GM13976 (cell line): ENCODE results near the gene PSMA5.

ENCODE experiments used
- DNase-seq: peaks from one replicate; pipeline ENCODE4 v3.0.0; 2012; ENCODE audit warnings: low spot score
- in situ Hi-C: fragments of 300-500 bp; cut with MboI; formaldehyde crosslinking; loops from one replicate; pipeline ENCODE4 v1.12.0; 2022; ENCODE audit warnings: low sequenced_read_pairs, mixed read lengths, inconsistent platforms; ENCODE audit not compliant: unreplicated experiment
- TF ChIP-seq, protein P1 (sequence below): IDR thresholded peaks from 2 replicates; pipeline ENCODE4 v1.5.1; 2012; ENCODE audit warnings: borderline replicate concordance, mild to moderate bottlenecking; ENCODE audit not compliant: insufficient read depth; ENCODE audit errors: extremely low read depth, missing control alignments, control extremely low read depth

PSMA5 gene

GRCh38 chr1:109468061-109468460 is 41.8 kb upstream of the PSMA5 start:
- DNase-seq = no peak
- TF ChIP-seq, protein P1, sequence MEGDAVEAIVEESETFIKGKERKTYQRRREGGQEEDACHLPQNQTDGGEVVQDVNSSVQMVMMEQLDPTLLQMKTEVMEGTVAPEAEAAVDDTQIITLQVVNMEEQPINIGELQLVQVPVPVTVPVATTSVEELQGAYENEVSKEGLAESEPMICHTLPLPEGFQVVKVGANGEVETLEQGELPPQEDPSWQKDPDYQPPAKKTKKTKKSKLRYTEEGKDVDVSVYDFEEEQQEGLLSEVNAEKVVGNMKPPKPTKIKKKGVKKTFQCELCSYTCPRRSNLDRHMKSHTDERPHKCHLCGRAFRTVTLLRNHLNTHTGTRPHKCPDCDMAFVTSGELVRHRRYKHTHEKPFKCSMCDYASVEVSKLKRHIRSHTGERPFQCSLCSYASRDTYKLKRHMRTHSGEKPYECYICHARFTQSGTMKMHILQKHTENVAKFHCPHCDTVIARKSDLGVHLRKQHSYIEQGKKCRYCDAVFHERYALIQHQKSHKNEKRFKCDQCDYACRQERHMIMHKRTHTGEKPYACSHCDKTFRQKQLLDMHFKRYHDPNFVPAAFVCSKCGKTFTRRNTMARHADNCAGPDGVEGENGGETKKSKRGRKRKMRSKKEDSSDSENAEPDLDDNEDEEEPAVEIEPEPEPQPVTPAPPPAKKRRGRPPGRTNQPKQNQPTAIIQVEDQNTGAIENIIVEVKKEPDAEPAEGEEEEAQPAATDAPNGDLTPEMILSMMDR = no peak
- in situ Hi-C loops = no loop called here

GRCh38 chr1:109467301-109467777 is 41.1 kb upstream of the PSMA5 start:
- TF ChIP-seq, protein P1 = no peak
- DNase-seq = peak; percentile 38
- in situ Hi-C loops = no loop called here

GRCh38 chr1:109466452-109467300 is 40.4 kb upstream of the PSMA5 start, which contains the start of gene SYPL2:
Gene SYPL2, plus strand, starts transcription at chr1:109466546. Its CDS starts 298 bp downstream, at chr1:109466844.
- TF ChIP-seq, protein P1 = no peak
- DNase-seq = peak; percentile 48
- in situ Hi-C loops = no loop called here

GRCh38 chr1:109466125-109466451 is 39.8 kb upstream of the PSMA5 start:
- in situ Hi-C loops = no loop called here
- TF ChIP-seq, protein P1 = no peak
- peak; percentile 21 for DNase-seq

DNA sequence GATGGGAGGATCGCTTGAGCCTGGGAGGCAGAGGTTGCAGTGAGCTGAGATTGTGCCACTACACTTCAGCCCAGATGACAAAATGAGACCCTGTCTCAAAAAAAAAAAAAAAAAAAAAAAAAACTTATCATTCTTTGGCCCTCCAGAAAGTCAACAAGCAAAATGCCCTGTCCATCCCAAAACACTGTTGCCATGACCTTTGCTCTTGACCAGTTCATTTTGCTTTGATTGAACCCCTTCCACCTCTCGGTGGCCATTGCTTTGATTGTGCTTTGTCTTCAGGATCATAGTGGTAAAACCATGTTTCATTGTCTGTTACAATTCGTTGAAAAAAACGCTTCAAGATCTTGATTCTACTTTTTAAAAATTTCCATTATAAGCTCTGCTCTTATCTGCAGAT is 31.6 kb upstream of the PSMA5 start:
- DNase-seq = no peak
- TF ChIP-seq, protein P1 = no peak
- in situ Hi-C loops = no loop called here

GRCh38 chr1:109454497-109455133 is 28.4 kb upstream of the PSMA5 start:
- in situ Hi-C loops = no loop called here
- TF ChIP-seq, protein P1 = no peak
- no peak for DNase-seq
